Spleen (tissue), 11 donors: ENCODE data around the gene GRID2. TPM values are rescaled to one million over a fixed set of nuclear protein-coding genes. Genes with fewer than 3 reads are reported as not detected.
"Not testable (repeated sequence)": the region's sequence is repeated elsewhere in the genome, so short reads cannot be mapped to it uniquely, and the experiment has no call there.

Experiments
- DNase-seq: peaks from one replicate; pipeline ENCODE4 v3.0.0-alpha.2; 2020
- H3K27ac ChIP-seq, 8 donors: fragments of 200-600 bp; sonication (generic) in 7 of 8; 1 replicate in 4 of 8; 2 replicates in 4 of 8; pipeline versions ENCODE4 v1.5.0 to v1.8.0; 2016 to 2021; ENCODE audit warnings: inconsistent platforms in 4 of 8, mild to moderate bottlenecking in 4 of 8, moderate library complexity in 1 of 8
- H3K27me3 ChIP-seq, 7 donors: fragments of 200-600 bp; sonication (generic) in 6 of 7; replicated peaks in 1 of 7; 1 replicate in 4 of 7; 2 replicates in 3 of 7; pipeline versions ENCODE4 v1.5.0 to v1.8.0; 2016 to 2021; ENCODE audit warnings: inconsistent platforms in 3 of 7, mild to moderate bottlenecking in 1 of 7
- H3K36me3 ChIP-seq, 6 donors: fragments of 200-600 bp; sonication (generic) in 5 of 6; 1 replicate in 4 of 6; 2 replicates in 2 of 6; pipeline versions ENCODE4 v1.5.0 to v1.8.0; 2016 to 2021; ENCODE audit warnings: inconsistent platforms in 2 of 6
- H3K4me1 ChIP-seq, 6 donors: fragments of 200-600 bp; sonication (generic) in 5 of 6; 1 replicate in 3 of 6; 2 replicates in 3 of 6; pipeline versions ENCODE4 v1.5.0 to v1.8.0; 2016 to 2021; ENCODE audit warnings: inconsistent platforms in 3 of 6
- H3K4me3 ChIP-seq, 8 donors: fragments of 200-600 bp; sonication (generic) in 7 of 8; 1 replicate in 4 of 8; 2 replicates in 4 of 8; pipeline versions ENCODE4 v1.5.0 to v1.8.0; 2016 to 2021; ENCODE audit warnings: inconsistent platforms in 4 of 8, mild to moderate bottlenecking in 4 of 8, moderate library complexity in 2 of 8
- H3K9me3 ChIP-seq, 8 donors: fragments of 200-600 bp; sonication (generic) in 7 of 8; 1 replicate in 4 of 8; 2 replicates in 4 of 8; pipeline versions ENCODE4 v1.5.0 to v1.8.0; 2016 to 2021; ENCODE audit warnings: inconsistent platforms in 4 of 8
- POLR2A ChIP-seq, 3 donors: fragments of 450-650 bp; IDR thresholded peaks; one replicate each; pipeline ENCODE4 v1.5.1; 2017; ENCODE audit warnings: antibody characterized with exemption in 3 of 3, mild to moderate bottlenecking in 1 of 3
- POLR2AphosphoS5 ChIP-seq, 3 donors: sonication (generic); formaldehyde crosslinking; IDR thresholded peaks; one replicate each; pipeline ENCODE4 v1.5.1; 2017; ENCODE audit warnings: antibody characterized with exemption in 3 of 3
- WGBS, 5 donors: extraction: QIAGEN DNeasy Blood & Tissue Kit in 3 of 5; methylation state at CpG; one replicate each; pipeline versions ENCODE4 v1.1.5 to v1.1.7; 2013 to 2018; 5-methylcytosine and 5-hydroxymethylcytosine counted together
- intact Hi-C: fragments of 100-400 bp; cut with DNase I; formaldehyde crosslinking; loops from one replicate; pipeline ENCODE4 v1.15.0; 2023; ENCODE audit warnings: low total_unique reads
- polyA plus RNA-seq, 3 donors: library from polyadenylated mRNA; stranded (reverse); fragments of 200-250 nt; gene quantifications; one replicate each; pipeline ENCODE4 v1.2.1, GENCODE V29; 2013
- total RNA-seq, 7 donors: library from RNA; depleted of rRNA in 3 of 7; stranded (reverse); fragments of >200 nt in 3 of 7; fragmentation: NEBNext Ultra II Directional in 4 of 7; extraction: Animal tissue kit (Norgen Biotek cat#: 25700) in 4 of 7; gene quantifications; one replicate each; pipeline versions ENCODE4 v1.1.0 to v1.2.1, GENCODE V29; 2016 to 2021
- TF ChIP-seq, protein P1 (sequence below), 11 experiments: fragments of 200-600 bp in 7 of 11; fragments of 450-650 bp in 4 of 11; sonication (generic) in 4 of 11; IDR thresholded peaks in 8 of 11; conservative IDR thresholded peaks in 3 of 11; 1 replicate in 7 of 11; 2 replicates in 4 of 11; pipeline versions ENCODE4 v1.4.0 to v1.8.0; 2016 to 2021; ENCODE audit warnings: antibody characterized with exemption in 11 of 11, inconsistent platforms in 4 of 11, mild to moderate bottlenecking in 1 of 11
- donor health status: healthy with polysubstance abuse.
- donor health status: DM: no; HTN: no; CAD: no; lungs with moderate emphysema.
- donor health status: DM: no; HTN: no; CAD: no.
- donor health status: Bipolar disorder and iron deficiency.
- donor health status: healthy.
- donor health status: DM: no; HTN: no; CAD: no.
- donor health status: DM: yes; HTN: yes; CAD: no.

Gene GRID2
- total and polyA plus RNA-seq, 10 donors: 0.03 to 0.92 (median 0.22) TPM; not detected in 4

DNA sequence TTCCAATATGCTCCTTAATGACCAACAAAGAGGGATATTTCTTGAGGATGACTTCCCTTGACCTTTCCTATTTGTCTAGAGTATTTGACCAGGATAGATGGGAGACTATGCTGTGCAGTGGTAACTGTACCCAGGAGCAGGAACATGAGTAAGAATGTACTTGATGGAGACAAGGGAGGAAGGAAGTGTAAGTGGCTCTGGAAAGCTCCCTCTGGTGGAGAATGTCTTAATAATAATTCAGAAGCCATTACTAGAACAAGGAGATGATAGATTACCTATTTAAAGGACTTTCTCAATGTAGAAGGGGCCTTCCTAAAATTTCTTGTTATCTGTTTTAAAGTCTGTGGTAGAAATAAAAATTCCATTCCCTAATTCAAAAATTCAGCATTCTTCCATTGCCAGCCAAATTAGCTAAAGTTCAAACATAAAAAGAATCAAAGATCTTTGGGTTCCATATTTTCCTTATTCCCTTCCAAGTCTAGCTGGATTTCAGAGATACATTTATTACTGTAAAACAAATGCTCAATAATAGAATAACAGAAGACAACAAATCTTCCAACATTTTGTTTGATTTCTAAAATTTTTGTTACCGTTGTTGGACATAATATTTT lies 83.8 kb downstream of the GRID2 start:
- 89 to 98% (median 97%) methylated on average over 1 of the region's 1 CpG for whole genome bisulfite sequencing, 5 donors
- no peak for DNase-seq
- no peaks in the 10 kb centered on the region for H3K36me3 ChIP-seq
- no peak overlapping the region for H3K4me3 ChIP-seq
- H3K9me3 ChIP-seq: no peaks in the 10 kb centered on the region
- intact Hi-C loops: no loop called here
- H3K27ac ChIP-seq: no peak overlapping the region
- no peaks in the 10 kb centered on the region for H3K4me1 ChIP-seq
- H3K27me3 ChIP-seq: no peaks in the 10 kb centered on the region
- TF ChIP-seq POLR2A (IDR thresholded peaks at IDR 0.05): no peak
- TF ChIP-seq, protein P1, sequence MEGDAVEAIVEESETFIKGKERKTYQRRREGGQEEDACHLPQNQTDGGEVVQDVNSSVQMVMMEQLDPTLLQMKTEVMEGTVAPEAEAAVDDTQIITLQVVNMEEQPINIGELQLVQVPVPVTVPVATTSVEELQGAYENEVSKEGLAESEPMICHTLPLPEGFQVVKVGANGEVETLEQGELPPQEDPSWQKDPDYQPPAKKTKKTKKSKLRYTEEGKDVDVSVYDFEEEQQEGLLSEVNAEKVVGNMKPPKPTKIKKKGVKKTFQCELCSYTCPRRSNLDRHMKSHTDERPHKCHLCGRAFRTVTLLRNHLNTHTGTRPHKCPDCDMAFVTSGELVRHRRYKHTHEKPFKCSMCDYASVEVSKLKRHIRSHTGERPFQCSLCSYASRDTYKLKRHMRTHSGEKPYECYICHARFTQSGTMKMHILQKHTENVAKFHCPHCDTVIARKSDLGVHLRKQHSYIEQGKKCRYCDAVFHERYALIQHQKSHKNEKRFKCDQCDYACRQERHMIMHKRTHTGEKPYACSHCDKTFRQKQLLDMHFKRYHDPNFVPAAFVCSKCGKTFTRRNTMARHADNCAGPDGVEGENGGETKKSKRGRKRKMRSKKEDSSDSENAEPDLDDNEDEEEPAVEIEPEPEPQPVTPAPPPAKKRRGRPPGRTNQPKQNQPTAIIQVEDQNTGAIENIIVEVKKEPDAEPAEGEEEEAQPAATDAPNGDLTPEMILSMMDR (IDR thresholded peaks at IDR 0.05 in 8 of 11, conservative IDR thresholded peaks at IDR 0.05 in 3 of 11): peak in 3 of 11 experiments; percentile 36 to 50 (median 42)
- no peak for TF ChIP-seq POLR2AphosphoS5 (IDR thresholded peaks at IDR 0.05)

DNA sequence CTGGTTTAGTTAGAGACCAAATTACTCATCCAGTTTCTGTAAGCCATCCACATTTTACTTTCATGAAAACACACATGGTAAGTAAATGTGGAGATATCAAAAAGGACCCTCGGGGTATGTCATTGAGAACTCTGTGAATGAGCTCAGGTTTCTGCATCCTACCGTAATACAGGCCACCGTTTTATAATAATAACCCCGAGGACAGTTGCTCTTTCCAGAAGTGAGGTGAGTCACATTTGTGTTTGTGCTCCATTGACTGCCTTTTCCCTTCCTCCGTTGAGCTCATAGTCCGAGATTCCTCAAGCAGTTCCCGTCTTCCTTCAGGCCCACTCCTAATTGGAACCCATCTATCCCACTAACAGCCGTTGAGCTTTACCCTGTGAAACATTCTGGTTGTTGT lies 95.3 kb downstream of the GRID2 start:
- Histone ChIP-seq H3K36me3 (no peaks in the 10 kb centered on the region), H3K27me3 (no peaks in the 10 kb centered on the region), H3K4me3 (no peak overlapping the region), H3K4me1 (no peaks in the 10 kb centered on the region), H3K27ac (no peak overlapping the region), H3K9me3 (no peaks in the 10 kb centered on the region)
- TF ChIP-seq POLR2A (IDR thresholded peaks at IDR 0.05): no peak
- no peak for TF ChIP-seq POLR2AphosphoS5 (IDR thresholded peaks at IDR 0.05)
- TF ChIP-seq, protein P1 (IDR thresholded peaks at IDR 0.05 in 8 of 11, conservative IDR thresholded peaks at IDR 0.05 in 3 of 11): no peak
- intact Hi-C loops: no loop called here
- DNase-seq: no peak
- 80 to 87% (median 84%) methylated on average over 8 of the region's 8 CpGs for WGBS, 5 donors

DNA sequence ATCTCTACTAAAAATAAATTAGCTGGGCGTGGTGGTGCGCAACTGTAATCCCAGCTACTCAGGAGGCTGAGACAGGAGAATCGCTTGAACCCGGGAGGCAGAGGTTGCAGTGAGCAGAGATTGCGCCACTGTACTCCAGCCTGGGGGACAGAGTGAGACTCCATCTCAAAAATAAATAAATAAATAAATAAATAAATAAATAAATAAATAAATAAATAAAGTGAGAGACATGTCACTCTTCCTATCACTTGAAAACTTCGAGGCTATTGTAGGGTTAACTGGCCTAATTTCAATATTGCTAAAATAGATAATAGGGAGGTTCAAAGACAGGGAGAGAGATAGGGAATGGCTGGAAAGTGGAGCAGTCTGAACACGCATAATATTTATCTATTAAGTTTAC lies 99.8 kb downstream of the GRID2 start:
- intact Hi-C loops, H3K36me3 ChIP-seq: not testable (repeated sequence)
- 82 to 93% (median 87%) methylated on average over 7 of the region's 7 CpGs for WGBS, 5 donors

DNA sequence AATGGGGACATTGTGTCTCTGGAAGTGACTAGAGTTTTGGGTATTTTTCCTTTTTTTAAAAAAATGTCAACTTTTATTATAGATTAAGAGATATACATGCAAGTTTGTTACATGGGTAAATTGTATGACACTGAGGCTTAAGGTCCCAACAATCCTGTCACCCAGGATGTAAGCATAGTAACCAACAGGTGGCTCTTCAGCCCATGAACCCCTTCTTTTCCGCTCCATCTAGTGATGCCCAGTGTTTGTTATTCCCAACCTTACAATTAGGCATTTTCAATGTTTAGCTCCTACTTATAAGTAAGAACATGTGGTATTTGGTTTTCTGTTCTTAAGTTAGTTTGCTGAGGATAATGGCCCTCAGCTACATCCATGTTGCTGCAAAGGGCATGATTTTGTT lies 102.7 kb downstream of the GRID2 start:
- Histone ChIP-seq H3K4me1 (no peaks in the 10 kb centered on the region), H3K27me3 (no peaks in the 10 kb centered on the region), H3K27ac (no peak overlapping the region), H3K9me3 (no peaks in the 10 kb centered on the region), H3K36me3 (no peaks in the 10 kb centered on the region), H3K4me3 (no peak overlapping the region)
- intact Hi-C loops: no loop called here
- no peak for TF ChIP-seq POLR2A (IDR thresholded peaks at IDR 0.05)
- TF ChIP-seq, protein P1 (IDR thresholded peaks at IDR 0.05 in 8 of 11, conservative IDR thresholded peaks at IDR 0.05 in 3 of 11): no peak
- no peak for TF ChIP-seq POLR2AphosphoS5 (IDR thresholded peaks at IDR 0.05)
- 82 to 100% (median 90%) methylated on average over 1 of the region's 1 CpG for WGBS, 5 donors
- DNase-seq: no peak

More for the DNA sequence above, 99.8 kb downstream of the GRID2 start:
- DNase-seq, H3K27me3 ChIP-seq, H3K4me1 ChIP-seq, H3K4me3 ChIP-seq, H3K9me3 ChIP-seq, H3K27ac ChIP-seq: not testable (repeated sequence)

DNA sequence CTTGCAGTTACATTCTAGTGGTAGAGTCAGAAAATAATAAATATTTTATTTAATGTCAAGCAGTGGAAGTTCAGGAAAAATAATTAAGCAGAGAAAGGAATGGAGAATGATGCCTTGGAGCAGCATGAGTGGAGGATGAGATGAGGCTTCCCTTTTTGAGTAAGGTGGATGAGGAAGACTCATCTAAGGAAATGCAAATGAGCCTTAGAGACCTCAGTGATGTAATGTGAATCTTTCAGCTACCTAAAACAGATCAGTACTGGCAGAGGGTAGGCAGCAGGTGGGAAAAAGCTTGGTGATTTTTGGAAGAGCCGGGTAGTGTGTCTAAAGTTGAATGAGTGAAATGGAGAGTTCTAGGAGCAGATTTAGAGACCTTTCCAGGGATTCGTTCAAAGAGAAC lies 118.2 kb downstream of the GRID2 start:
- WGBS, 5 donors: 60 to 87% (median 63%) methylated on average over 2 of the region's 2 CpGs
- H3K27me3 ChIP-seq: no peaks in the 10 kb centered on the region
- TF ChIP-seq POLR2AphosphoS5 (IDR thresholded peaks at IDR 0.05): no peak
- no peak for TF ChIP-seq POLR2A (IDR thresholded peaks at IDR 0.05)
- TF ChIP-seq, protein P1 (IDR thresholded peaks at IDR 0.05 in 8 of 11, conservative IDR thresholded peaks at IDR 0.05 in 3 of 11): no peak
- no peaks in the 10 kb centered on the region for H3K4me1 ChIP-seq
- no peaks in the 10 kb centered on the region for H3K36me3 ChIP-seq
- H3K27ac ChIP-seq: no peak overlapping the region
- no peak overlapping the region for H3K4me3 ChIP-seq
- intact Hi-C loops: no loop called here
- DNase-seq: no peak
- H3K9me3 ChIP-seq: no peaks in the 10 kb centered on the region
